Small intestine (tissue), 7 donors: ENCODE measurements around the gene RBM33. TPM values are rescaled to one million over a fixed set of nuclear protein-coding genes. Genes with fewer than 3 reads are reported as not detected.

Experiments used
- DNase-seq, 2 donors: peaks; one replicate each; pipeline versions ENCODE4 v3.0.0 to v3.0.0-alpha.2; 2013
- FAIRE-seq: peaks from 2 replicates; lab custom pipeline; 2012; peaks lifted over from hg19 to GRCh38; lab: Jason Lieb, UNC
- H3K27ac ChIP-seq, 3 donors: one replicate each; pipeline ENCODE4 v1.5.1; 2013; ENCODE audit warnings: low read length in 2 of 3, mild to moderate bottlenecking in 2 of 3, control low read depth in 1 of 3, inconsistent platforms in 1 of 3, low read depth in 1 of 3, moderate library complexity in 1 of 3
- H3K27me3 ChIP-seq, 3 donors: one replicate each; pipeline ENCODE4 v1.6.1; 2013; ENCODE audit warnings: low read length in 3 of 3, inconsistent platforms in 1 of 3; ENCODE audit not compliant: control insufficient read depth in 3 of 3, insufficient read depth in 3 of 3
- H3K36me3 ChIP-seq, 3 donors: one replicate each; pipeline ENCODE4 v1.6.1; 2013; ENCODE audit warnings: low read length in 3 of 3, inconsistent platforms in 1 of 3, low read depth in 1 of 3, mild to moderate bottlenecking in 1 of 3, moderate library complexity in 1 of 3; ENCODE audit not compliant: control insufficient read depth in 3 of 3, insufficient read depth in 2 of 3
- H3K4me1 ChIP-seq, 3 donors: one replicate each; pipeline ENCODE4 v1.6.1; 2013; ENCODE audit warnings: low read length in 2 of 3, inconsistent platforms in 1 of 3, low read depth in 1 of 3, mild to moderate bottlenecking in 1 of 3, moderate library complexity in 1 of 3; ENCODE audit not compliant: control insufficient read depth in 3 of 3, insufficient read depth in 2 of 3
- H3K4me3 ChIP-seq, 3 donors: one replicate each; pipeline ENCODE4 v1.5.1; 2013; ENCODE audit warnings: low read length in 3 of 3, control low read depth in 1 of 3, inconsistent platforms in 1 of 3, low read depth in 1 of 3, mild to moderate bottlenecking in 1 of 3, moderate library complexity in 1 of 3
- H3K9me3 ChIP-seq, 2 donors: one replicate each; pipeline ENCODE4 v1.6.1; 2013; ENCODE audit warnings: low read depth in 1 of 2, low read length in 1 of 2; ENCODE audit not compliant: control insufficient read depth in 2 of 2, insufficient read depth in 1 of 2
- WGBS, 3 donors: extraction: QIAGEN DNeasy Blood & Tissue Kit; methylation state at CpG; one replicate each; pipeline ENCODE4 v1.1.7; 2013; 5-methylcytosine and 5-hydroxymethylcytosine counted together
- polyA plus RNA-seq, 4 donors: library from polyadenylated mRNA; stranded (reverse) in 3 of 4; unstranded in 1 of 4; fragments of 200-250 nt in 3 of 4; fragments of 120-200 nt in 1 of 4; gene quantifications; one replicate each; pipeline versions ENCODE4 v1.2.1 to v1.2.3, GENCODE V29; 2013
- donor health status: healthy with polysubstance abuse.
- donor health status: control.
- donor health status: control.
- donor health status: Bipolar disorder and iron deficiency.
- donor health status: healthy.

The RBM33 gene
- polyA plus RNA-seq, 4 donors: 7.8 to 39.7 (median 15.1) TPM

DNA sequence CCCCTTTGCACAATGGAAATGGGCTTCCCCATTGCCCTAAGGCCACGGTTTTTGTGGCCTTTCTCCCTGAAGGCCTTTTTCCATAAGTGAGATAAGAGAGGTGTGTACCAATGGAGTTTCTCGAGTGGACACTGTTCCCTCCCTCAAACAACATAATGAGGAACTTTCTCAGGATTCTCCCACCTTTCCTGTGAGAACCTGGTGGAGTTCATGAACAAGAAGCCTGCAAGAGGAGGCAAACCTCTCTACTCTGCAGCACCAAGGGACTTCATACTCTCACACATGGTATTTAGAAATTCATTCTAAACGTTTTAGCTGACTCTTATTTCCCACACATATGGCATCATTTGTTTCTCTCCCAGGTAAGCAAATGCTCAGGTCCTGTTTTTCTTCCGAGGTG lies 7.3 kb upstream of the RBM33 start:
- no peaks in the 10 kb centered on the region for H3K4me1 ChIP-seq
- no peak overlapping the region for H3K27ac ChIP-seq
- no peak for FAIRE-seq
- 66 to 78% (median 72%) methylated on average over 4 of the region's 4 CpGs for WGBS, 3 donors
- no peak overlapping the region for H3K4me3 ChIP-seq
- DNase-seq: no peak
- peaks cover 0 to 13% (median 0%) of the 10 kb centered on the region in 3 donors for H3K36me3 ChIP-seq
- peaks cover 2 to 28% of the 10 kb centered on the region in 2 donors for H3K9me3 ChIP-seq
- no peaks in the 10 kb centered on the region for H3K27me3 ChIP-seq

- DNase-seq (no peak), FAIRE-seq (no peak)
- WGBS, 3 donors: 75 to 83% (median 81%) methylated on average over 6 of the region's 6 CpGs
- H3K4me1 ChIP-seq: no peaks in the 10 kb centered on the region
- no peaks in the 10 kb centered on the region for H3K27me3 ChIP-seq
- H3K27ac ChIP-seq: peak overlapping the region in 1 of 3 donors; percentile 11
- H3K36me3 ChIP-seq: peaks cover 0 to 15% (median 0%) of the 10 kb centered on the region in 3 donors
- H3K4me3 ChIP-seq: no peak overlapping the region
- H3K9me3 ChIP-seq: peaks cover 2 to 28% of the 10 kb centered on the region in 2 donors
Measured at GRCh38 chr7:155638366-155638765, 6.1 kb upstream of the RBM33 start.

DNA sequence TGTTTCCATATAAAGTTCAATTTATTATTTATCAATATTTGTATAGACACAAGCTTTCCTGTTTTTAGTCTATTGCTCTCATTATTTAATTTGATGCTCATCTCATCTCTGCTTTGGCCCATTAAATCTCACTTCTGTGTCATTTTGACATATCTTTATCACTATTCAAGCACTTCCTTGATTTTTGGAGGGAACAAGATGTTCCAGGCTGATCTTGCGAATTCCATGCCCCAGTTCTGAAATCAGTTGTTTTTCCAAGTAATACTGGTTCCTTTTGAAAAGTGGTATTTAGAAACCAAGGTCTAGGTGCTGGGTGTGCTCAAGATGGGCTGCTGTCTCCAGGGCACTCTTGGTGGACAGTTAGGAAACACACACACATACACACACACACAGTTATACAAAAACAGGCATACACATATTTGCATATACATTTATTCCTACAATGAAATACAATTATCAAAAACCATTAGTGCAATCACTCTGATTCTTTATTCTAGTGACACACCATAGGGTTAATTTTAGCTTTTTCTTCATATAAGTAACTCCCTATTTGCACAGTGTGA lies 4.4 kb upstream of the RBM33 start:
- no peak overlapping the region for H3K4me3 ChIP-seq
- DNase-seq: no peak
- H3K27ac ChIP-seq: no peak overlapping the region
- WGBS, 3 donors: 96 to 100% (median 99%) methylated on average over 1 of the region's 1 CpG
- no peaks in the 10 kb centered on the region for H3K27me3 ChIP-seq
- peaks cover 2 to 28% of the 10 kb centered on the region in 2 donors for H3K9me3 ChIP-seq
- no peaks in the 10 kb centered on the region for H3K4me1 ChIP-seq
- no peak for FAIRE-seq
- H3K36me3 ChIP-seq: peaks cover 0 to 15% (median 0%) of the 10 kb centered on the region in 3 donors

- peaks cover 2 to 28% of the 10 kb centered on the region in 2 donors for H3K9me3 ChIP-seq
- WGBS, 3 donors: 96 to 100% (median 96%) methylated on average over 4 of the region's 4 CpGs
- no peak for DNase-seq
- H3K27ac ChIP-seq: no peak overlapping the region
- no peak for FAIRE-seq
- no peak overlapping the region for H3K4me3 ChIP-seq
- H3K36me3 ChIP-seq: peaks cover 0 to 15% (median 0%) of the 10 kb centered on the region in 3 donors
- H3K27me3 ChIP-seq: no peaks in the 10 kb centered on the region
- no peaks in the 10 kb centered on the region for H3K4me1 ChIP-seq
Measured at GRCh38 chr7:155640629-155641028, 3.8 kb upstream of the RBM33 start.

DNA sequence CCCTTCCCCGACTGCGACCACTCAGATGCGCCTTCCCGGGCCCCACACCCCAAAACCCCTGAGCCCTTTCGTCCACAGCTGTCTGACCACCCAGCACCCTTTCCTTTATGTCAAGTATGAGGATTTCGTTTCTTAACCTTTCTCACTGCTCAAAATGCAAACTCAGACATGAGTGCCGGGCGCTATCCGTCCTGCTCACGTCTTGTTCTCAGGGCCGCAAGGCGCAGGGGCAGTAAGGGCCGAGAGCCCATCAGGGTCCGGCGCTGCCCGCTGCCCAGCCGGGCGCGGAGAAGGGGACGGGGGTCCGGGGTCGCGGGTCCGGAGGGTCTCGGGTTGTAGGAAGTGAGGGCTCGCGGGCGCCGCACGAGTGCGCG lies 670 bp upstream of the RBM33 start:
- no peaks in the 10 kb centered on the region for H3K27me3 ChIP-seq
- peaks cover 0 to 9% of the 10 kb centered on the region in 2 donors for H3K9me3 ChIP-seq
- H3K36me3 ChIP-seq: peaks cover 2 to 19% (median 9%) of the 10 kb centered on the region in 3 donors
- H3K4me3 ChIP-seq: peak overlapping the region; percentile 82 to 99 (median 97)
- peak overlapping the region; percentile 93 to 99 (median 97) for H3K27ac ChIP-seq
- FAIRE-seq (no peak), DNase-seq (no peak)
- WGBS, 3 donors: 0 to 1% (median 1%) methylated on average over 30 to 32 of the region's 32 CpGs
- peaks cover 0 to 4% (median 0%) of the 10 kb centered on the region in 3 donors for H3K4me1 ChIP-seq

GRCh38 chr7:155644971-155645509 lies 579 bp downstream of the RBM33 start:
- Histone ChIP-seq H3K4me1 (peaks cover 0 to 4% (median 0%) of the 10 kb centered on the region in 3 donors), H3K27ac (peak overlapping the region; percentile 93 to 99 (median 97)), H3K9me3 (peaks cover 0 to 13% of the 10 kb centered on the region in 2 donors), H3K36me3 (peaks cover 5 to 20% (median 9%) of the 10 kb centered on the region in 3 donors), H3K4me3 (peak overlapping the region; percentile 82 to 99 (median 97)), H3K27me3 (no peaks in the 10 kb centered on the region)
- DNase-seq: peak; percentile 40 to 75
- FAIRE-seq: no peak
- WGBS, 3 donors: 0 to 1% (median 0%) methylated on average over 21 to 22 of the region's 22 CpGs

- no peak for FAIRE-seq
- Histone ChIP-seq H3K9me3 (peaks cover 0 to 10% of the 10 kb centered on the region in 2 donors), H3K4me1 (peaks cover 0 to 4% (median 0%) of the 10 kb centered on the region in 3 donors)
Measured at GRCh38 chr7:155645662-155646061, 1.2 kb downstream of the RBM33 start.

GRCh38 chr7:155646669-155647068 lies 2.2 kb downstream of the RBM33 start:
- H3K9me3 ChIP-seq: peaks cover 0 to 11% of the 10 kb centered on the region in 2 donors
- FAIRE-seq (no peak), DNase-seq (no peak)
- no peak overlapping the region for H3K4me3 ChIP-seq
- H3K4me1 ChIP-seq: peaks cover 0 to 4% (median 0%) of the 10 kb centered on the region in 3 donors
- no peak overlapping the region for H3K27ac ChIP-seq
- WGBS, 3 donors: 74 to 85% (median 80%) methylated on average over 7 of the region's 7 CpGs
- H3K36me3 ChIP-seq: peaks cover 6 to 17% (median 9%) of the 10 kb centered on the region in 3 donors
- H3K27me3 ChIP-seq: no peaks in the 10 kb centered on the region

More at GRCh38 chr7:155645662-155646061, 1.2 kb downstream of the RBM33 start:
- no peak overlapping the region for H3K27ac ChIP-seq
- H3K36me3 ChIP-seq: peaks cover 6 to 20% (median 9%) of the 10 kb centered on the region in 3 donors
- H3K27me3 ChIP-seq: no peaks in the 10 kb centered on the region
- peak in 1 of 2 donors; percentile 11 for DNase-seq
- H3K4me3 ChIP-seq: peak overlapping the region in 2 of 3 donors; percentile 9 to 97
- 9 to 16% (median 16%) methylated on average over 7 of the region's 7 CpGs for WGBS, 3 donors
